Cardiac fibroblast (primary cell): ENCODE results near the gene PPP1R16B.
A peak's percentile ranks its signal among the peaks of the same experiment; 100 is the strongest.

Experiments used
- DNase-seq, 2 donors: peaks; one replicate each; pipeline versions ENCODE4 v3.0.0 to v3.0.0-alpha.2; 2010; ENCODE audit warnings: low read depth in 2 of 2
- H3K4me3 ChIP-seq, 2 donors: replicated peaks in 1 of 2; 1 replicate in 1 of 2; 2 replicates in 1 of 2; pipeline ENCODE4 v1.5.1; 2011; ENCODE audit warnings: low read depth in 2 of 2, low read length in 2 of 2, mild to moderate bottlenecking in 2 of 2, moderate library complexity in 1 of 2
- CTCF ChIP-seq: IDR thresholded peaks from one replicate; pipeline ENCODE4 v1.5.1; 2011; ENCODE audit warnings: low read depth, mild to moderate bottlenecking, low read length, inconsistent platforms

Gene PPP1R16B

DNA sequence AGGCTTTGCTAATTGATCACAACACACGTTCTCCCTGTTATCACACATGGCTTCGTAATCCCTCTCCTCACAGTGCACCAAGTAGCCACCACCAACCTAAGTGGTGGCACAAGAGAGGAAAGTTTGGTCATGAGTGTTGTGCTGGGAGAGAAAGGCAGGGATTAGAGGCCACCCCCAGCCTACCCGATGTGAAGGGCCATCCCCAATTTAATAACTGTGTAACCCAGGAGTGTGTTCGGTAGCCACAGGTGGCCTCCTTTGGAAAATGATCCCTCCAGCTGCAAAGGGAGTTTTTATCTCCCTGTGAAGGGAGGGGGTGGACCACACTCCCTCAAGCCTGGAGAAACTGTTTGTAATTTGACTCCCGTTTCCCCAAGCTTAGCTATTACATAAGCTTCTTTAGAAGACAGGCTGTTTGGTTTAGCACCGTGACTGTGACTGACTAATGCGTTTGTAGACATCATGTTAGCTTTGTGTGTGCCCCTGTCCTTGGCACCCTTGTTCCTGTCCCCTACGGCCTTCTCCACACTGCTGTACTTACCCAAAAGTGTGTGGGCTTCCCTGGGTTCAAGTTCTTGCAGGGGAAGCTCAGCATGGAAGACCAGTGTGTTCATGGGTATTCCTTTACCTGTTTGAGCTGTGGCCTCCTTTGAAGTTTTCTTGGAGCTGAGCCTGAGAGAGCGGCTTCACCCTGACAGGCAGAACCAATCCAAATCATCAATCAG lies 20.6 kb downstream of the PPP1R16B start:
- no peak overlapping the region for H3K4me3 ChIP-seq
- no peak for TF ChIP-seq CTCF
- peak; percentile 50 to 81 for DNase-seq

GRCh38 chr20:38827770-38828281 lies 22.3 kb downstream of the PPP1R16B start:
- TF ChIP-seq CTCF: no peak
- peak; percentile 43 for DNase-seq
- no peak overlapping the region for H3K4me3 ChIP-seq

- TF ChIP-seq CTCF: no peak
- H3K4me3 ChIP-seq: no peak overlapping the region
Observed at GRCh38 chr20:38828514-38829295, 23.2 kb downstream of the PPP1R16B start.

GRCh38 chr20:38829296-38829875 lies 23.9 kb downstream of the PPP1R16B start:
- DNase-seq: no peak
- no peak overlapping the region for H3K4me3 ChIP-seq
- no peak for TF ChIP-seq CTCF

More at GRCh38 chr20:38828514-38829295, 23.2 kb downstream of the PPP1R16B start:
- DNase-seq: no peak

DNA sequence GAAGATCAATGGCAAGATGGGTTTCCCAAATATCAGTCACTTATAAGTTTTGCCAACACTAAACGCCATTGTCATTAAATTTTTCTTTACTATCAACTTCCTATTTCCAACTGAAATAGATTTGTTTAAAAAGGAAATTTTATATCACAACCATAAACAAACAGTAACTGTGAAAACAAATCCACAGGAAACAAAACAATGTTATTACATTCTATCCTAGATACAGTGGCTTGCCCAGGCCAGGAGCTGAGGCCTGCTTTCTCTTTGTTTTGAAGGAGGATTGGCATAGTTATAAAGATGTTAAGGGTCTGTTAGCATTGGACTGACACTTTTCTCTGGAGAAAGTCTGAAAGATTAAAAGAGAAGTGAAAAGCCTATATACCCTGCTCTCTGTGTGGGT lies 24.9 kb downstream of the PPP1R16B start:
- no peak for DNase-seq
- no peak overlapping the region for H3K4me3 ChIP-seq
- no peak for TF ChIP-seq CTCF

DNA sequence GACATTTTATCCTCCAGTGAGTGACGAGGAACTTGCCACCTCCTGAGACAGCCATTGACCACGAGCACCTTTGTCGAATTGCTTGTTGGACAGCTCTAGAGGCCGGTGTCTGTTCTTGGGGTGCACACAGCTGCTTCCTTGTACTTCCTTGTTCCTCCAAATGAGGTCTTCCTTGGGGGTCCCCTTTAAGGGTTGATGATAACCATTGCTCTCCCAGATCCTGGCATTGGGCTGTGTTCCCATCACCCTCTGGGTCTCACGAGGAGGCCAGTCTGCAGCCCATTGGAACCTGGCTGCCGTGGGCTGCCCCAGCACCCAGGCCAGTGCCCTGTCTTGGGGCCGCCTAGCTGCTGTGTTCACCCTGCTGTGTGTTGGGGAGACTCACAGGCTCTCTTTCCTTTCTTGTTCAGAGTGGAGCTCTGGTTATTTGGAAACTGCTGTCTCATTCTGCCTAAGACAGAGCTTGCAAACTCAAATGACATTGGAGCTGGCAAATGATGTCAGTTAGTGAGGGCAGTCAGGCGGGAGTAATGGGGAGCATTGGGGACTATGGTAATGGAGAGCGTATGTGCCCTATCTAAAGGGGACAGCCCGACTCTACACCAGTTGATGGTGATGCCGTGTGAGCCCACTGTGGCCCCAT lies 25.7 kb downstream of the PPP1R16B start:
- no peak for DNase-seq
- TF ChIP-seq CTCF: no peak
- no peak overlapping the region for H3K4me3 ChIP-seq
